ENCODE data around the gene TSSK1B.
"Not testable (repeated sequence)": the region's sequence is repeated elsewhere in the genome, so short reads cannot be mapped to it uniquely, and the experiment has no call there.

The TSSK1B gene

GRCh38 chr5:113397986-113398385 is 36.8 kb downstream of the TSSK1B start:
- DNase-seq, result not testable (repeated sequence)

- DNase-seq, result no peak
Observed at GRCh38 chr5:113397046-113397445, 37.7 kb downstream of the TSSK1B start.

GRCh38 chr5:113394658-113395057 is 40.1 kb downstream of the TSSK1B start:
- DNase-seq, result no peak

- DNase-seq, result no peak
Observed at GRCh38 chr5:113390224-113390623, 44.6 kb downstream of the TSSK1B start.

GRCh38 chr5:113389116-113389515 is 45.7 kb downstream of the TSSK1B start:
- DNase-seq, result no peak

GRCh38 chr5:113387844-113388243 is 46.9 kb downstream of the TSSK1B start:
- DNase-seq, result no peak

GRCh38 chr5:113384782-113385285 is 50.0 kb downstream of the TSSK1B start:
- no peak for DNase-seq

GRCh38 chr5:113382731-113383130 is 52.1 kb downstream of the TSSK1B start:
- DNase-seq, result no peak
